ENCODE results near the gene CKB.

CKB gene

GRCh38 chr14:103501921-103502669, 20.5 kb downstream of the CKB start:
- Histone ChIP-seq H2AFZ (ENCODE audit: low read length) (no peak overlapping the region), H3K4me1 (ENCODE audit: insufficient read depth, low read length, poor library complexity, severe bottlenecking) (no peaks in the 10 kb centered on the region), H4K20me1 (ENCODE audit: insufficient read depth, low read length, poor library complexity, severe bottlenecking) (no peaks in the 10 kb centered on the region), H3K36me3 (ENCODE audit: insufficient read depth, low read length) (peaks cover 69% of the 10 kb centered on the region; the same call in 1 of the 2 replicates), H3K79me2 (ENCODE audit: insufficient read depth, low read length) (no peaks in the 10 kb centered on the region), H3K4me2 (ENCODE audit: low read depth, low read length, poor library complexity, severe bottlenecking) (no peak overlapping the region), H3K27me3 (ENCODE audit: insufficient read depth, low read length, poor library complexity, severe bottlenecking) (no peaks in the 10 kb centered on the region), H3K9me3 (ENCODE audit: insufficient read depth, low read depth, low read length) (no peaks in the 10 kb centered on the region), H3K9ac (ENCODE audit: low read depth, low read length, poor library complexity, severe bottlenecking) (no peak overlapping the region), H3K9me2 (replicated peaks; ENCODE audit: low read depth, low read length) (no peaks in the 10 kb centered on the region), H3F3A (ENCODE audit: low read depth) (no peaks in the 10 kb centered on the region), H3K4me3 (ENCODE audit: low read length, poor library complexity, severe bottlenecking) (no peak overlapping the region)
- TF ChIP-seq EZH2phosphoT487 (IDR thresholded peaks at IDR 0.05; ENCODE audit: borderline replicate concordance) (no peak), CTCF (conservative IDR thresholded peaks at IDR 0.05; ENCODE audit: low read length) (no peak)

- H3K4me1 ChIP-seq (ENCODE audit: insufficient read depth, low read length, poor library complexity, severe bottlenecking) = no peaks in the 10 kb centered on the region
- H3F3A ChIP-seq (ENCODE audit: low read depth) = no peaks in the 10 kb centered on the region
- H2AFZ ChIP-seq (ENCODE audit: low read length) = no peak overlapping the region
- no peaks in the 10 kb centered on the region for H3K9me2 ChIP-seq (replicated peaks; ENCODE audit: low read depth, low read length)
- peaks cover 71% of the 10 kb centered on the region; the same call in 1 of the 2 replicates for H3K36me3 ChIP-seq (ENCODE audit: insufficient read depth, low read length)
- H3K4me2 ChIP-seq (ENCODE audit: low read depth, low read length, poor library complexity, severe bottlenecking) = no peak overlapping the region
- H3K4me3 ChIP-seq (ENCODE audit: low read length, poor library complexity, severe bottlenecking) = no peak overlapping the region
- H3K79me2 ChIP-seq (ENCODE audit: insufficient read depth, low read length) = no peaks in the 10 kb centered on the region
- no peaks in the 10 kb centered on the region for H3K27me3 ChIP-seq (ENCODE audit: insufficient read depth, low read length, poor library complexity, severe bottlenecking)
- H4K20me1 ChIP-seq (ENCODE audit: insufficient read depth, low read length, poor library complexity, severe bottlenecking) = no peaks in the 10 kb centered on the region
- no peak overlapping the region for H3K9ac ChIP-seq (ENCODE audit: low read depth, low read length, poor library complexity, severe bottlenecking)
- TF ChIP-seq CTCF (conservative IDR thresholded peaks at IDR 0.05; ENCODE audit: low read length) (no peak), EZH2phosphoT487 (IDR thresholded peaks at IDR 0.05; ENCODE audit: borderline replicate concordance) (no peak)
- no peaks in the 10 kb centered on the region for H3K9me3 ChIP-seq (ENCODE audit: insufficient read depth, low read depth, low read length)
Observed at GRCh38 chr14:103501041-103501870, 21.4 kb downstream of the CKB start.

DNA sequence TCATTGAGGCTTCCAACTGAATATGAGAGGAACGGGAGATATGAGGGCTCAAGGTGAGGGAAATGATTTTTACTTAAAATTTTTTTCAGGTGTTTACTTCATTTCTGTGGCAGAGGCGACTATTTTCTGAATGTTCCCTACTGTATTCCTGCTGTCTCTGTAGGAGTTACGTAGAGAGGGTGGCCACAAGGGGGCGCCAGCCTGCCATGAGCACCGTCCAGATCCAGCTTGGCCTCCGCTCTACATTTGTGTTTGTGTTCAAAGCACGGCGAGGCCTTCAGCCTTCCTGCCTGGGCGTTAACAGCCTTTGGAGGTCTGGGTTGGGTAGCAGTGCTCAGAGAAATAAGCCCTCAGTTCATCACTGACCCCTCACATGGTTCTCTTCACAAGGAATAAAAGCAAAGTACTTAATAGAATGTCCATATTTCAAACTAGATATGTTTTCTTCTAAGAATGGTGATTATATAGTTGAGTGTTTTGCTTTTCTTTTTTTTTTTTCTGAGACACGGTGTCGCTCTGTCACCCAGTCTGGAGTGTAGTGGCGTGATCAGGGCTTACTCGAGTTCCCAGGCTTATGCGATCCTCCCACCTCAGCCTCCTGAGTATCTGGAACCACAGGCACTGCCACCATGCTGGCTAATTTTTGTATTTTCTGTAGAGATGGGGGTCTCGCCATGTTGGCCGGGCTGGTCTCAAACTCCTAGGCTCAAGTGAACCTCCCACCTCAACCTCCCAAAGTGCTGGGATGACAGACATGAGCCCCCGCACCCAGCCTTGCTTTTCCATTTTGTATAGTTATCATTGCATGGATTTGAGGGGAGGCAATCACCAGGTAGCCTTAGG, 22.3 kb downstream of the CKB start:
- no peaks in the 10 kb centered on the region for H3K9me2 ChIP-seq (replicated peaks; ENCODE audit: low read depth, low read length)
- no peak overlapping the region for H3K4me3 ChIP-seq (ENCODE audit: low read length, poor library complexity, severe bottlenecking)
- no peak overlapping the region for H3K4me2 ChIP-seq (ENCODE audit: low read depth, low read length, poor library complexity, severe bottlenecking)
- no peak for TF ChIP-seq EZH2phosphoT487 (IDR thresholded peaks at IDR 0.05; ENCODE audit: borderline replicate concordance)
- peak; percentile 98 for TF ChIP-seq CTCF (conservative IDR thresholded peaks at IDR 0.05; ENCODE audit: low read length)
- no peaks in the 10 kb centered on the region for H3K27me3 ChIP-seq (ENCODE audit: insufficient read depth, low read length, poor library complexity, severe bottlenecking)
- no peaks in the 10 kb centered on the region for H3K79me2 ChIP-seq (ENCODE audit: insufficient read depth, low read length)
- no peak overlapping the region for H3K9ac ChIP-seq (ENCODE audit: low read depth, low read length, poor library complexity, severe bottlenecking)
- no peaks in the 10 kb centered on the region for H3K9me3 ChIP-seq (ENCODE audit: insufficient read depth, low read depth, low read length)
- peaks cover 77% of the 10 kb centered on the region; the same call in 1 of the 2 replicates for H3K36me3 ChIP-seq (ENCODE audit: insufficient read depth, low read length)
- H3F3A ChIP-seq (ENCODE audit: low read depth) = no peaks in the 10 kb centered on the region
- no peaks in the 10 kb centered on the region for H3K4me1 ChIP-seq (ENCODE audit: insufficient read depth, low read length, poor library complexity, severe bottlenecking)
- no peak overlapping the region for H2AFZ ChIP-seq (ENCODE audit: low read length)
- no peaks in the 10 kb centered on the region for H4K20me1 ChIP-seq (ENCODE audit: insufficient read depth, low read length, poor library complexity, severe bottlenecking)

Data from Loucy (cell line).